Tibial nerve (tissue), 3 donors: ENCODE measurements around the gene CARM1.

ENCODE experiments used
- CTCF ChIP-seq, 5 experiments: fragments of 200-600 bp in 3 of 5; fragments of 450-650 bp in 2 of 5; sonication (generic) in 3 of 5; IDR thresholded peaks; one replicate each; pipeline ENCODE4 v1.5.1; 2016 to 2019; ENCODE audit warnings: antibody characterized with exemption in 5 of 5, mild to moderate bottlenecking in 3 of 5, moderate library complexity in 2 of 5
- POLR2A ChIP-seq, 2 donors: fragments of 450-650 bp; IDR thresholded peaks; one replicate each; pipeline ENCODE4 v1.6.1; 2017; ENCODE audit warnings: antibody characterized with exemption in 2 of 2, mild to moderate bottlenecking in 2 of 2, moderate library complexity in 2 of 2

GRCh38 chr19:10884274-10884673 is 12.9 kb downstream of the CARM1 start:
- TF ChIP-seq POLR2A (IDR thresholded peaks at IDR 0.05) (no peak), CTCF (IDR thresholded peaks at IDR 0.05) (no peak)
